MM.1S (cell line): ENCODE results near the gene PSMD11.

Source experiments
- DNase-seq: peaks from one replicate; pipeline ENCODE4 v3.0.0-alpha.2; 2015
- H2AFZ ChIP-seq: fragments of 300-600 bp; sonication (generic); 2 replicates; pipeline ENCODE4 v1.6.0; 2016; ENCODE audit warnings: antibody characterized with exemption, low read length
- H3F3A ChIP-seq: fragments of 300-600 bp; sonication (generic); 2 replicates; pipeline ENCODE4 v1.6.1; 2016; ENCODE audit warnings: mild to moderate bottlenecking, antibody characterized with exemption, low read length, moderate library complexity, mixed read lengths; ENCODE audit not compliant: insufficient read depth
- H3K27ac ChIP-seq: fragments of 300-600 bp; sonication (generic); 2 replicates; pipeline ENCODE4 v1.5.1; 2016; ENCODE audit warnings: mild to moderate bottlenecking, low read length
- H3K27me3 ChIP-seq: fragments of 300-600 bp; sonication (generic); replicated peaks from 2 replicates; pipeline ENCODE4 v1.6.0; 2016; ENCODE audit warnings: low read length; ENCODE audit not compliant: insufficient read depth
- H3K36me3 ChIP-seq: fragments of 300-600 bp; sonication (generic); replicated peaks from 2 replicates; pipeline ENCODE4 v1.6.1; 2016; ENCODE audit warnings: mild to moderate bottlenecking, low read length, mixed read lengths; ENCODE audit not compliant: insufficient read depth
- H3K4me1 ChIP-seq: fragments of 300-600 bp; sonication (generic); 2 replicates; pipeline ENCODE4 v1.6.1; 2016; ENCODE audit warnings: low read length, mixed read lengths
- H3K4me2 ChIP-seq: fragments of 300-600 bp; sonication (generic); 2 replicates; pipeline ENCODE4 v1.6.0; 2016; ENCODE audit warnings: low read depth, low read length
- H3K4me3 ChIP-seq: fragments of 300-600 bp; sonication (generic); 2 replicates; pipeline ENCODE4 v1.5.1; 2016; ENCODE audit warnings: low read length, mixed read lengths
- H3K79me2 ChIP-seq: fragments of 300-600 bp; sonication (generic); 2 replicates; pipeline ENCODE4 v1.6.1; 2016; ENCODE audit warnings: mixed run types, low read length, mixed read lengths
- H3K9ac ChIP-seq: fragments of 300-600 bp; sonication (generic); 2 replicates; pipeline ENCODE4 v1.6.1; 2016; ENCODE audit warnings: low read length, mixed read lengths
- H3K9me2 ChIP-seq: fragments of 300-600 bp; sonication (generic); replicated peaks from 2 replicates; pipeline ENCODE4 v1.6.1; 2016; ENCODE audit warnings: mild to moderate bottlenecking, low read length, mixed read lengths; ENCODE audit not compliant: insufficient read depth
- H3K9me3 ChIP-seq: fragments of 300-600 bp; sonication (generic); replicated peaks from 2 replicates; pipeline ENCODE4 v1.6.1; 2016; ENCODE audit warnings: mild to moderate bottlenecking, low read length, mixed read lengths; ENCODE audit not compliant: insufficient read depth
- H4K20me1 ChIP-seq: fragments of 300-600 bp; sonication (generic); 2 replicates; pipeline ENCODE4 v1.6.1; 2016; ENCODE audit warnings: mild to moderate bottlenecking, low read length, moderate library complexity, mixed read lengths; ENCODE audit not compliant: insufficient read depth
- EZH2 ChIP-seq: fragments of 300-600 bp; sonication (generic); optimal IDR thresholded peaks from 2 replicates; pipeline ENCODE3; 2017; ENCODE audit warnings: low read depth, mild to moderate bottlenecking, antibody characterized with exemption, low read length, mixed read lengths
- EZH2phosphoT487 ChIP-seq: fragments of 300-600 bp; sonication (generic); IDR thresholded peaks from 2 replicates; pipeline ENCODE4 v1.6.1; 2018; ENCODE audit warnings: antibody characterized with exemption, low read length
- TF ChIP-seq, protein P1 (sequence below): fragments of 300-600 bp; sonication (generic); IDR thresholded peaks from 2 replicates; pipeline ENCODE4 v1.5.1; 2016; ENCODE audit warnings: antibody characterized with exemption, low read length, mixed read lengths

The PSMD11 gene

DNA sequence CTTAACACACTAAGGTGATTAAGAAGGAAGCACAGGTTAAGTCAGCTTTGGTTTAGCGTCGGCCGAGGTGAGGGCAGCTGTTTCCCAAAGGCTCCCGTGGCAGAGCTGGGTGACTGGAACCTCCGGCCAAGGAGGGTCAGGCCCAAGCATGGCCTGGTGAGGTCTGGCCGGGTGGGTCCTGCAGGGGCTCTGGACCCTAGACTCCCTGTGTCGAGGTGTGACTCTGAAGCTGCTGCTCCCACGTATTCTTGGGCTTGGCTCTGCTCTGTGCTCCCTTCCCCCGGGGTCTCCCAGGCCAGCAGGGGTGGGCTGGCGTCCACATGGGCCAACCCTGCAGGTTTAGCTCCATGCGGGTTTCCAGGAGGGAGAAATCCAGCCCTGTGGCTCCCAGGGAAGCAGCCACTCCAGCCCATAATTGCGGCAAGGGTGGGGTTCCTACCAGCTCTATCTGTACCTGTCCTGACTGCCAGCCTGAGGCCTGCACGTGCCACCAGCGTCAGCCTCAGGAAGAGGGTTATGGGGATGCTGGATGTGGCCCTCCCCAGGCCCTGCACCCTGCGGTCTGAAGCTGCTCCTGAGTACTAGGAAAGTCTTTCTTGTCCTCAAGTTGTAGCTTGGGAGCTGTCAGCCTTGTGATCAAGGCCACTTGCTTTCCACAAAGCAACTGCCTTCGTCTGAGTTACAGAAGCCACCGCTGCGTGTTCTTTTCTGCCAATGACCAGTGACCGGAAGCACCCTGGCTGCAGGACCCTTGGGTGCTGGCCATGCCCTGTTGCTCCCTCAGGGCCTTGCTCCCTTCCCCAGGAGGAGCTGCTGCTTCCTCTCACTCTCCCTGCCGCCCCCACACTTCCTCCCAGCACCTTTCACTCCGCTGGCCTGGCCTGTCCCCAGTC lies 47.3 kb downstream of the PSMD11 start:
- TF ChIP-seq, protein P1, sequence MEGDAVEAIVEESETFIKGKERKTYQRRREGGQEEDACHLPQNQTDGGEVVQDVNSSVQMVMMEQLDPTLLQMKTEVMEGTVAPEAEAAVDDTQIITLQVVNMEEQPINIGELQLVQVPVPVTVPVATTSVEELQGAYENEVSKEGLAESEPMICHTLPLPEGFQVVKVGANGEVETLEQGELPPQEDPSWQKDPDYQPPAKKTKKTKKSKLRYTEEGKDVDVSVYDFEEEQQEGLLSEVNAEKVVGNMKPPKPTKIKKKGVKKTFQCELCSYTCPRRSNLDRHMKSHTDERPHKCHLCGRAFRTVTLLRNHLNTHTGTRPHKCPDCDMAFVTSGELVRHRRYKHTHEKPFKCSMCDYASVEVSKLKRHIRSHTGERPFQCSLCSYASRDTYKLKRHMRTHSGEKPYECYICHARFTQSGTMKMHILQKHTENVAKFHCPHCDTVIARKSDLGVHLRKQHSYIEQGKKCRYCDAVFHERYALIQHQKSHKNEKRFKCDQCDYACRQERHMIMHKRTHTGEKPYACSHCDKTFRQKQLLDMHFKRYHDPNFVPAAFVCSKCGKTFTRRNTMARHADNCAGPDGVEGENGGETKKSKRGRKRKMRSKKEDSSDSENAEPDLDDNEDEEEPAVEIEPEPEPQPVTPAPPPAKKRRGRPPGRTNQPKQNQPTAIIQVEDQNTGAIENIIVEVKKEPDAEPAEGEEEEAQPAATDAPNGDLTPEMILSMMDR, result no peak
- TF ChIP-seq EZH2 (no peak), EZH2phosphoT487 (no peak)
- H3K9ac ChIP-seq, result no peak overlapping the region
- H3K27ac ChIP-seq, result no peak overlapping the region
- no peaks in the 10 kb centered on the region for H3K9me2 ChIP-seq
- no peaks in the 10 kb centered on the region for H3F3A ChIP-seq
- no peak overlapping the region for H3K4me2 ChIP-seq
- DNase-seq, result no peak
- no peak overlapping the region for H2AFZ ChIP-seq
- no peaks in the 10 kb centered on the region for H3K4me1 ChIP-seq
- no peaks in the 10 kb centered on the region for H3K27me3 ChIP-seq
- H3K9me3 ChIP-seq, result no peaks in the 10 kb centered on the region
- no peaks in the 10 kb centered on the region for H3K79me2 ChIP-seq
- H4K20me1 ChIP-seq, result no peaks in the 10 kb centered on the region
- no peaks in the 10 kb centered on the region for H3K36me3 ChIP-seq
- no peak overlapping the region for H3K4me3 ChIP-seq

DNA sequence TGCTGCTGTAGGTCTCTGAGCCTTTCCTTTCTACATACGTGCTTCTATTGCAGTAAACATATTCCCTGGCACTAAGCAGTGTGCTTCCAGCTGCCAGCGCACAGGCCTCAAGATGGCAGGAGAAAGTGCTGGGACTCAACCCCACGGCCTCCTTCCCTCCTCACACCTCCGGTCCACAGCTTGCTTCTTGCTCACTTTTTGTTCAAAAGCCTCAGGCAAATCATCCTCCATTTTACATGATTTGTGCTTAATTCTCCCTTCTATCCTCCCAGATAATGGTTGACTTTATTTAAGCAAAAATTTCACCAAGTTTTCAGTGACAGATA lies 47.9 kb downstream of the PSMD11 start:
- Histone ChIP-seq H4K20me1 (no peaks in the 10 kb centered on the region), H3K4me2 (no peak overlapping the region), H3K79me2 (no peaks in the 10 kb centered on the region), H3K9me2 (no peaks in the 10 kb centered on the region), H3K4me1 (no peaks in the 10 kb centered on the region), H3K36me3 (no peaks in the 10 kb centered on the region), H3K27ac (no peak overlapping the region), H3K27me3 (no peaks in the 10 kb centered on the region), H3K9me3 (no peaks in the 10 kb centered on the region), H2AFZ (no peak overlapping the region), H3K9ac (no peak overlapping the region), H3K4me3 (no peak overlapping the region), H3F3A (no peaks in the 10 kb centered on the region)
- TF ChIP-seq, protein P1, result no peak
- TF ChIP-seq EZH2 (no peak), EZH2phosphoT487 (no peak)
- DNase-seq, result no peak

DNA sequence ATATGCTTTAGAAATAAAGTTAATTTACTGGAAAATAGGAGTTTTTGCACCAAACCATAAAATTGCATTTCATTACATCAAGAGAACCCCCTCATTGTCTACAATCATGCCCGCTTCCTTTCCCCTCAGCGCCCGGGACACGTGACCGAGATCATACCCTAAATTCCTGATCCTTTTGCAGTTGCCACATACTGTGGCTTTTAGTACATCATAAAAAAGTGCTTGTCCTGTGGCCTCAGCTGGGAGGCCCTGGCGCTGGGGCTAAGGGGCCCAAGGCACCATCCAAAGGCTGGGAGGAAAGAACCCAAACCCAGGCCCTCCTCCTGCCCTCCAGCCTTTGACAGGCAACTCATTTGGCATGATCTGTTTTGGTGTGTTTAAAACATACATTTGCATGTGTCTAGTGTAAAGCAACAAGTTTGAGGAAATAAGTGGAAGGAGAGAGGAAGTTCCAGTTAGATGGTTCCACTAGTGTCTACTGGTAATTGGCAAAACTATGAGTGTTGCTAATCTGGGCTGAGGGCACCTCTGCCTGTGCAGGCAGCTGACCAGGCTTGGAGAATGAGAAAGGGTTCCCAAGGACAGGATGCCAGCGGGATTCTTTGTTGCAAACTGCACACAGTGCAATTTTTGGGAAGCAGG lies 48.5 kb downstream of the PSMD11 start:
- TF ChIP-seq EZH2 (no peak), EZH2phosphoT487 (no peak)
- no peaks in the 10 kb centered on the region for H4K20me1 ChIP-seq

More for the DNA sequence above, 48.5 kb downstream of the PSMD11 start:
- Histone ChIP-seq H3K4me1 (no peaks in the 10 kb centered on the region), H3F3A (no peaks in the 10 kb centered on the region), H3K79me2 (no peaks in the 10 kb centered on the region), H3K4me3 (no peak overlapping the region), H3K9me2 (no peaks in the 10 kb centered on the region), H3K27ac (no peak overlapping the region), H3K4me2 (no peak overlapping the region), H3K9me3 (no peaks in the 10 kb centered on the region), H3K9ac (no peak overlapping the region), H2AFZ (no peak overlapping the region), H3K27me3 (no peaks in the 10 kb centered on the region), H3K36me3 (no peaks in the 10 kb centered on the region)
- DNase-seq, result no peak
